ENCODE measurements around the gene ZSCAN26. TPM values are rescaled to one million over a fixed set of nuclear protein-coding genes. Genes with fewer than 3 reads are reported as not detected.

The ZSCAN26 gene
- total RNA-seq, 4 donors from 2014 or later: 12.2 to 38.2 (median 23.7) TPM

- no peak for DNase-seq (ENCODE audit: low spot score in 2 of 2)
- 0% methylated on average over 1 of the region's 1 CpG for WGBS, 2 donors
- peaks cover 0 to 24% (median 0%) of the 10 kb centered on the region in 4 donors for H3K9me3 ChIP-seq
- no peak overlapping the region for H3K27ac ChIP-seq
- H3K36me3 ChIP-seq: no peaks in the 10 kb centered on the region
- no peaks in the 10 kb centered on the region for H3K27me3 ChIP-seq
- no peak overlapping the region for H3K4me3 ChIP-seq
- peaks cover 0 to 16% (median 7%) of the 10 kb centered on the region in 4 donors for H3K4me1 ChIP-seq
- no peak for TF ChIP-seq EP300 (IDR thresholded peaks at IDR 0.05)
These were observed 9.9 kb upstream of the ZSCAN26 start for GRCh38 chr6:28257042-28257441.

GRCh38 chr6:28258877-28259777 is 7.8 kb upstream of the ZSCAN26 start, which contains the start of gene NKAPL:
Gene NKAPL (plus strand): TSS chr6:28259297. CDS start chr6:28259372, 75 bp downstream.
- TF ChIP-seq CTCF (IDR thresholded peaks at IDR 0.05): no peak
- TF ChIP-seq EP300 (IDR thresholded peaks at IDR 0.05): peak in 1 of 2 donors; percentile 52
- peaks cover 0 to 9% (median 4%) of the 10 kb centered on the region in 4 donors for H3K4me1 ChIP-seq
- peak within 1 kb of the TSS in 3 of 4 donors; percentile 26 to 33 (median 31) for H3K27ac ChIP-seq
- no peaks in the 10 kb centered on the region for H3K36me3 ChIP-seq
- 22 to 37% methylated on average over 55 to 57 of the region's 58 CpGs for WGBS, 2 donors
- H3K27me3 ChIP-seq: no peaks in the 10 kb centered on the region
- peaks cover 0 to 24% (median 0%) of the 10 kb centered on the region in 4 donors for H3K9me3 ChIP-seq
- peak within 1 kb of the TSS; percentile 10 to 57 (median 30) for H3K4me3 ChIP-seq
- peak; percentile 33 to 43 for DNase-seq (ENCODE audit: low spot score in 2 of 2)

GRCh38 chr6:28263922-28264321 is 3.0 kb upstream of the ZSCAN26 start:
- DNase-seq (ENCODE audit: low spot score in 2 of 2): no peak
- H3K4me1 ChIP-seq: peaks cover 0 to 31% (median 5%) of the 10 kb centered on the region in 4 donors
- peaks cover 0 to 24% (median 0%) of the 10 kb centered on the region in 4 donors for H3K9me3 ChIP-seq
- no peaks in the 10 kb centered on the region for H3K27me3 ChIP-seq
- no peak for TF ChIP-seq EP300 (IDR thresholded peaks at IDR 0.05)
- no peak for TF ChIP-seq POLR2A (IDR thresholded peaks at IDR 0.05)
- no peak for TF ChIP-seq CTCF (IDR thresholded peaks at IDR 0.05)
- no peak overlapping the region for H3K27ac ChIP-seq
- 34 to 39% methylated on average over 2 of the region's 2 CpGs for WGBS, 2 donors
- no peaks in the 10 kb centered on the region for H3K36me3 ChIP-seq
- H3K4me3 ChIP-seq: no peak overlapping the region

- Histone ChIP-seq H3K27ac (no peak overlapping the region), H3K9me3 (peaks cover 0 to 14% (median 0%) of the 10 kb centered on the region in 4 donors), H3K4me3 (no peak overlapping the region), H3K27me3 (no peaks in the 10 kb centered on the region), H3K36me3 (peaks cover 0 to 2% (median 0%) of the 10 kb centered on the region in 3 donors), H3K4me1 (peaks cover 0 to 31% (median 2%) of the 10 kb centered on the region in 4 donors)
- DNase-seq (ENCODE audit: low spot score in 2 of 2): no peak
- WGBS, 2 donors: 69 to 70% methylated on average over 4 of the region's 4 CpGs
- no peak for TF ChIP-seq CTCF (IDR thresholded peaks at IDR 0.05)
- TF ChIP-seq EP300 (IDR thresholded peaks at IDR 0.05): no peak
- no peak for TF ChIP-seq POLR2A (IDR thresholded peaks at IDR 0.05)
These were observed 2.0 kb upstream of the ZSCAN26 start for GRCh38 chr6:28264834-28265401.

- H3K36me3 ChIP-seq: peaks cover 0 to 13% (median 0%) of the 10 kb centered on the region in 3 donors
- peak overlapping the region; percentile 57 to 93 (median 86) for H3K27ac ChIP-seq
- no peaks in the 10 kb centered on the region for H3K27me3 ChIP-seq
- 5 to 8% methylated on average over 5 of the region's 5 CpGs for WGBS, 2 donors
- H3K9me3 ChIP-seq: no peaks in the 10 kb centered on the region
- DNase-seq (ENCODE audit: low spot score in 2 of 2): no peak
- peak overlapping the region; percentile 10 to 90 (median 60) for H3K4me3 ChIP-seq
- peaks cover 0 to 31% (median 2%) of the 10 kb centered on the region in 4 donors for H3K4me1 ChIP-seq
- TF ChIP-seq CTCF (IDR thresholded peaks at IDR 0.05) (no peak), POLR2A (IDR thresholded peaks at IDR 0.05) (no peak), EP300 (IDR thresholded peaks at IDR 0.05) (no peak)
These were observed 381 bp upstream of the ZSCAN26 start for GRCh38 chr6:28266563-28266961.
